ENCODE data around the gene PHF12. TPM values are rescaled to one million over a fixed set of nuclear protein-coding genes. Genes with fewer than 3 reads are reported as not detected.

PHF12 gene
- total RNA-seq, 4 donors from 2014 or later = 54.8 to 114 (median 72.9) TPM

DNA sequence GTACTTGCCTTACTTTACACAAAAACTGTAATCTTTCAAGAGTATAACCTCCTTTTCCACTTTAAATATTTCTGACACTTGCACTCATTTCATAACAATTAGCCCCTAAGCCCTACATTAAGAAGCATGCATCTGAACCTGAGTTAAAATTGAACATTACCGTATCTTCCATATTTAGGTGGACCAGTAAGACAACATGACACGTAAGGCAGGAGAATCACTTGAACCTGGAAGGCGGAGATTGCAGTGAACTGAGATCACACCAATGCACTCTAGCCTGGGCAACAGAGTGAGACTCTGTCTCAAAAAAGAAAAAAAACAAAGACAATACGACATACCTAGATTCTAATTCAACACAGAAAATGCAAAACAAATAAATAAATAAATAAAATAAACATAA lies 7.0 kb downstream of the PHF12 start:
- H3K27ac ChIP-seq = no peak overlapping the region
- no peak for DNase-seq
- no peak overlapping the region for H3K4me3 ChIP-seq
- peaks cover 0 to 40% (median 9%) of the 10 kb centered on the region in 4 donors for H3K4me1 ChIP-seq
- H3K36me3 ChIP-seq = peaks cover 0 to 3% (median 0%) of the 10 kb centered on the region in 3 donors
- no peaks in the 10 kb centered on the region for H3K27me3 ChIP-seq
- no peak for TF ChIP-seq POLR2A (IDR thresholded peaks at IDR 0.05)
- TF ChIP-seq, protein P1, sequence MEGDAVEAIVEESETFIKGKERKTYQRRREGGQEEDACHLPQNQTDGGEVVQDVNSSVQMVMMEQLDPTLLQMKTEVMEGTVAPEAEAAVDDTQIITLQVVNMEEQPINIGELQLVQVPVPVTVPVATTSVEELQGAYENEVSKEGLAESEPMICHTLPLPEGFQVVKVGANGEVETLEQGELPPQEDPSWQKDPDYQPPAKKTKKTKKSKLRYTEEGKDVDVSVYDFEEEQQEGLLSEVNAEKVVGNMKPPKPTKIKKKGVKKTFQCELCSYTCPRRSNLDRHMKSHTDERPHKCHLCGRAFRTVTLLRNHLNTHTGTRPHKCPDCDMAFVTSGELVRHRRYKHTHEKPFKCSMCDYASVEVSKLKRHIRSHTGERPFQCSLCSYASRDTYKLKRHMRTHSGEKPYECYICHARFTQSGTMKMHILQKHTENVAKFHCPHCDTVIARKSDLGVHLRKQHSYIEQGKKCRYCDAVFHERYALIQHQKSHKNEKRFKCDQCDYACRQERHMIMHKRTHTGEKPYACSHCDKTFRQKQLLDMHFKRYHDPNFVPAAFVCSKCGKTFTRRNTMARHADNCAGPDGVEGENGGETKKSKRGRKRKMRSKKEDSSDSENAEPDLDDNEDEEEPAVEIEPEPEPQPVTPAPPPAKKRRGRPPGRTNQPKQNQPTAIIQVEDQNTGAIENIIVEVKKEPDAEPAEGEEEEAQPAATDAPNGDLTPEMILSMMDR (IDR thresholded peaks at IDR 0.05) = no peak
- no peaks in the 10 kb centered on the region for H3K9me3 ChIP-seq

DNA sequence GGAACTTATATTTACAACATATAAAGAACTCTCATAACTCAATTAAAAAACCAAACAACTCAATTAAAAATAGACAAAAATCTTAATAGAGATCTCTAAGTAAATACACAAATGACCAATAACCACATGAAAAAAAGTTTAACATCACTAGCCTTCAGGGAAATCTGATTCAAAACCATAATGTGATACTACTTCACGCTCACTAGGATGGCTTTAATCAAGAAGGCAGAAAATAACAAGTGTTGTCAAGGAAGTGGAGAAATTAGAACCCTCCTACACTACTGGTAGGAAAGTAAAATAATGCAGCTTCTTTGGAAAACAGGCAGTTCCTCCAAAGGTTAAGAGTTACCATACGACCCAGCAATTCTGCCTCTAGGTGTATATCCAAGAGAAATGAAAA lies 8.4 kb downstream of the PHF12 start:
- Histone ChIP-seq H3K4me3 (no peak overlapping the region), H3K27ac (no peak overlapping the region), H3K4me1 (peaks cover 0 to 46% (median 6%) of the 10 kb centered on the region in 4 donors), H3K9me3 (no peaks in the 10 kb centered on the region), H3K36me3 (peaks cover 0 to 3% (median 0%) of the 10 kb centered on the region in 3 donors), H3K27me3 (no peaks in the 10 kb centered on the region)
- no peak for TF ChIP-seq POLR2A (IDR thresholded peaks at IDR 0.05)
- TF ChIP-seq, protein P1 (IDR thresholded peaks at IDR 0.05) = no peak
- DNase-seq = no peak

DNA sequence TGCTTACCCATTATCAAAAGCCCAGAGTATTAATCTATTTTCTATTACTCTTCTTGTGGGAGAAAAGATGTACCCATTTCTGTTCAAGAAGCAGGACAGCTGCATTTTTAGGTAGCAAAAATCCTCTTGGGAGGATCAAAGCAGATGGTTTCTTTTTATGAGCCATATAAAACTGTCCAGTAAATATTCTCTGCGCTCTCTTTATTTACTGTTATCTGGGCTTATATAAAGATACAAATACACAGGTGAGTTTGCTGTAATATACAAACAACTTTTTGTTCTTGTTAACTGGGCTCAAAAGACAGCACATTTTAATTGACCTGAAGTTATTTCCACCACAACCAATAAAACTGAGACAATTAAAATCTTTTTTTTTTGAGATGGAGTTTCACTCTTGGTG lies 10.1 kb downstream of the PHF12 start:
- no peaks in the 10 kb centered on the region for H3K9me3 ChIP-seq
- H3K36me3 ChIP-seq = no peaks in the 10 kb centered on the region
- H3K4me1 ChIP-seq = peaks cover 3 to 47% (median 5%) of the 10 kb centered on the region in 4 donors
- H3K4me3 ChIP-seq = no peak overlapping the region
- DNase-seq = no peak
- H3K27ac ChIP-seq = no peak overlapping the region
- no peaks in the 10 kb centered on the region for H3K27me3 ChIP-seq
- TF ChIP-seq POLR2A (IDR thresholded peaks at IDR 0.05) = no peak
- TF ChIP-seq, protein P1 (IDR thresholded peaks at IDR 0.05) = no peak

DNA sequence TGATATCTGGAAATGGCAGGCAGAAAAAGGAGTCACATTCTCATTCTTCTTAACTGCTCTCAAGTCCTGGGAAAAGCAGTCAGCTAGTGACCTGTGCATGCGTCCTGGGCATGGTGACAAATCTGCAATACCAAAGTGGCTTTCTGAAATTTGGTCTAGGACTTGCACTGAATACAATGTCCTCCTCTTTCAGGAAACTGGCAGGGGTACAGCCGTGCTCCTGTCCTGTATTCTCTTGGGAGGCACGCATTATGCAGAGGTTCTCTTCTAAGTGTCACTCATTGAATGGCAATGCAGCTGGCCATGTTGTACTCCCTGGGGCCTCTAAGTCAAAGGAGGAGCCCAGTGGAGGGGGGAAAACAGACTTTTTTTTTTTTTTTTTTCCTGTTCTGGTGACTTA lies 10.6 kb downstream of the PHF12 start:
- Histone ChIP-seq H3K4me3 (no peak overlapping the region), H3K9me3 (no peaks in the 10 kb centered on the region), H3K36me3 (no peaks in the 10 kb centered on the region), H3K4me1 (peaks cover 3 to 44% (median 5%) of the 10 kb centered on the region in 4 donors), H3K27ac (no peak overlapping the region), H3K27me3 (no peaks in the 10 kb centered on the region)
- DNase-seq = no peak
- TF ChIP-seq POLR2A (IDR thresholded peaks at IDR 0.05) = no peak
- TF ChIP-seq, protein P1 (IDR thresholded peaks at IDR 0.05) = no peak

DNA sequence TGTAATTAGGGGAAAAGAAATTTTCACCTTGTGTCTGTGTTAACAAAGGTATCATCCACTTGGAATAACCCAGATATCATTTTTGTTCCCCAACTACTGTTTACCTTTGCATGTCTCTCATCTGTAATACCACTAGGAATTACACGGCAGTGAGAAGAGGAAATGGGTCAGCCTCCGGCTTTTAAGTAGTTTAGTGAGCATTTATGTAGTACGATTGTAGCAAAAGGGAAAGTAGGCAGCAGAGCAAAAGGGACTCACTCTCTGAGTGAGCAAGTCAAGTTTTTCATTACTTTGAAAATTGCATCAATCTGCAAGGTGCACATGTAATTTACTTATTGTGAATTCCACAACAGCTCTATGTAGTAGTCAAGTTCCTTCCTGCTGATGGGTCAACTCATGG lies 11.2 kb downstream of the PHF12 start:
- no peaks in the 10 kb centered on the region for H3K36me3 ChIP-seq
- no peak for DNase-seq
- H3K27me3 ChIP-seq = no peaks in the 10 kb centered on the region
- TF ChIP-seq POLR2A (IDR thresholded peaks at IDR 0.05) = no peak
- TF ChIP-seq, protein P1 (IDR thresholded peaks at IDR 0.05) = no peak
- H3K27ac ChIP-seq = no peak overlapping the region
- peaks cover 3 to 39% (median 4%) of the 10 kb centered on the region in 4 donors for H3K4me1 ChIP-seq
- H3K9me3 ChIP-seq = no peaks in the 10 kb centered on the region
- no peak overlapping the region for H3K4me3 ChIP-seq

DNA sequence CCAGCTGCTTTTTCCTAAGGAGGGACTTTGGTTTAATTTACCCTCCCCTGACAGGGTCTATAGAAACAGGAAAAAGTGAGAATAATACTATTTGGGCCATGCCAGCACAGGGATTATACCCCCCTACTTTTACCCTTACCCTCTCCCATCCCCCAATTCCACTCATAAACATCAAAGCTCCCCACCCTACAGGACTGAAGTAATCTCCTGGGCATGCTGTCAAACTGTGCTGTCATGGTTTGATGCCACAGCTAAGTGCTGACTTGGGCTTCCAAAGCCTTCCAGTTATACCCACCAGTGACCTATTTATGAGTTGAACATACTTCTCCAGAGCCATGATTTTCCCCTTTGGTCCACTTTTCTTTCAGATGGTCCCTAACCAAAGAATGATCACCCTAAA lies 12.8 kb downstream of the PHF12 start:
- H3K27me3 ChIP-seq = no peaks in the 10 kb centered on the region
- no peaks in the 10 kb centered on the region for H3K9me3 ChIP-seq
- no peak for DNase-seq
- H3K4me3 ChIP-seq = no peak overlapping the region
- TF ChIP-seq, protein P1 (IDR thresholded peaks at IDR 0.05) = no peak
- TF ChIP-seq POLR2A (IDR thresholded peaks at IDR 0.05) = no peak
- H3K27ac ChIP-seq = no peak overlapping the region
- H3K36me3 ChIP-seq = no peaks in the 10 kb centered on the region
- peaks cover 0 to 34% (median 4%) of the 10 kb centered on the region in 4 donors for H3K4me1 ChIP-seq

All from Peyer's patch (tissue), 4 donors.